SK-N-SH (cell line): ENCODE results near the gene ZG16. TPM values are rescaled to one million over a fixed set of nuclear protein-coding genes. Genes with fewer than 3 reads are reported as not detected.

ENCODE experiments used
- CTCF ChIA-PET: fragments of 300-600, 350-600 bp; formaldehyde crosslinking; extraction: SDS; loops from one replicate; lab custom pipeline; 2021; lab: Yijun Ruan, JAX
- POLR2A ChIA-PET: fragments of 350-600 bp; sonication (Branson Sonifier 250); formaldehyde crosslinking; extraction: SDS; loops from one replicate; lab custom pipeline; 2020; ENCODE audit warnings: antibody characterized with exemption, inconsistent platforms; lab: Yijun Ruan, JAX
- DNase-seq: peaks from one replicate; pipeline ENCODE4 v3.0.0; 2012
- H2AFZ ChIP-seq: fragments of 200-600 bp; sonication (generic); 2 replicates; pipeline ENCODE4 v1.8.1; 2016; ENCODE audit warnings: antibody characterized with exemption, mild to moderate bottlenecking, low read depth
- H3F3A ChIP-seq: fragments of 200-600 bp; sonication (generic); replicated peaks from 2 replicates; pipeline ENCODE3; 2016; ENCODE audit warnings: antibody characterized with exemption, mild to moderate bottlenecking; ENCODE audit not compliant: insufficient read depth
- H3K27ac ChIP-seq, 2 experiments: fragments of 200-500 bp in 1 of 2; fragments of 200-600 bp in 1 of 2; sonication (Bioruptor generic) in 1 of 2; sonication (generic), shearing (Covaris generic) in 1 of 2; 2 replicates each; pipeline versions ENCODE4 v1.5.1 to v1.6.1; 2014 to 2016; ENCODE audit warnings: low read depth in 2 of 2, inconsistent platforms in 1 of 2, low read length in 1 of 2, mild to moderate bottlenecking in 1 of 2, mixed read lengths in 1 of 2
- H3K27me3 ChIP-seq: fragments of 200-600 bp; sonication (generic), shearing (Covaris generic); 2 replicates; pipeline ENCODE4 v1.6.1; 2016; ENCODE audit warnings: mixed run types; ENCODE audit not compliant: insufficient read depth
- H3K36me3 ChIP-seq, 2 experiments: fragments of 200-500 bp in 1 of 2; fragments of 200-600 bp in 1 of 2; sonication (Bioruptor generic) in 1 of 2; sonication (generic) in 1 of 2; replicated peaks in 1 of 2; 2 replicates each; pipeline versions ENCODE3 to v1.5.1; 2014 to 2016; ENCODE audit warnings: low read length in 1 of 2, mild to moderate bottlenecking in 1 of 2; ENCODE audit not compliant: insufficient read depth in 2 of 2, control insufficient read depth in 1 of 2
- H3K4me1 ChIP-seq, 2 experiments: fragments of 200-500 bp in 1 of 2; fragments of 200-600 bp in 1 of 2; sonication (Bioruptor generic) in 1 of 2; sonication (generic), shearing (Covaris generic) in 1 of 2; 2 replicates each; pipeline versions ENCODE4 v1.5.1 to v1.6.1; 2014 to 2016; ENCODE audit warnings: low read depth in 1 of 2, low read length in 1 of 2, mixed run types in 1 of 2; ENCODE audit not compliant: insufficient read depth in 2 of 2, control insufficient read depth in 1 of 2
- H3K4me2 ChIP-seq: fragments of 200-600 bp; sonication (generic), shearing (Covaris generic); 2 replicates; pipeline ENCODE4 v1.6.1; 2017; ENCODE audit warnings: mixed run types
- H3K4me3 ChIP-seq, 2 experiments: fragments of 200-500 bp in 1 of 2; fragments of 200-600 bp in 1 of 2; sonication (Bioruptor generic) in 1 of 2; sonication (generic), shearing (Covaris generic) in 1 of 2; 2 replicates each; pipeline versions ENCODE4 v1.5.1 to v1.8.1; 2014 to 2016; ENCODE audit warnings: low read depth in 2 of 2, inconsistent platforms in 1 of 2, low read length in 1 of 2, mild to moderate bottlenecking in 1 of 2, mixed read lengths in 1 of 2, moderate library complexity in 1 of 2
- H3K79me2 ChIP-seq: fragments of 200-600 bp; sonication (generic); 2 replicates; pipeline ENCODE4 v1.8.1; 2017; ENCODE audit warnings: mild to moderate bottlenecking; ENCODE audit not compliant: insufficient read depth
- H3K9ac ChIP-seq: fragments of 200-600 bp; sonication (generic); 2 replicates; pipeline ENCODE4 v1.6.1; 2017; ENCODE audit warnings: mixed run types
- H3K9me2 ChIP-seq: fragments of 200-600 bp; sonication (generic); 2 replicates; pipeline ENCODE4 v1.6.1; 2017; ENCODE audit warnings: mixed run types
- H3K9me3 ChIP-seq: fragments of 200-600 bp; sonication (generic); 2 replicates; pipeline ENCODE4 v1.6.1; 2017; ENCODE audit warnings: mixed run types, mild to moderate bottlenecking, moderate library complexity
- H4K20me1 ChIP-seq: fragments of 200-600 bp; sonication (generic); 2 replicates; pipeline ENCODE4 v1.6.1; 2017; ENCODE audit warnings: mild to moderate bottlenecking, mixed run types; ENCODE audit not compliant: insufficient read depth
- CHD2 ChIP-seq: fragments of 150-350 bp; IDR thresholded peaks from 2 replicates; pipeline ENCODE4 v1.6.1; 2018; ENCODE audit warnings: low read length; ENCODE audit not compliant: partially characterized antibody
- FOXJ3 ChIP-seq: sonication (generic); formaldehyde crosslinking; IDR thresholded peaks from 2 replicates; pipeline ENCODE4 v1.5.1; 2020; ENCODE audit warnings: mild to moderate bottlenecking, missing genetic modification reagents
- MAX ChIP-seq: IDR thresholded peaks from 2 replicates; pipeline ENCODE4 v1.4.0; 2012; ENCODE audit warnings: low read depth
- MEF2A ChIP-seq: IDR thresholded peaks from 2 replicates; pipeline ENCODE4 v1.4.0; 2012; ENCODE audit warnings: low read depth, borderline replicate concordance
- NFIC ChIP-seq: IDR thresholded peaks from 2 replicates; pipeline ENCODE4 v1.4.0; 2012; ENCODE audit warnings: borderline replicate concordance
- NRF1 ChIP-seq: IDR thresholded peaks from 2 replicates; pipeline ENCODE4 v1.6.1; 2012; ENCODE audit warnings: low read depth, mild to moderate bottlenecking, low read length
- POLR2AphosphoS5 ChIP-seq: IDR thresholded peaks from 2 replicates; pipeline ENCODE4 v1.6.1; 2012; ENCODE audit warnings: low read depth, low read length
- REST ChIP-seq: IDR thresholded peaks from 2 replicates; pipeline ENCODE4 v1.6.1; 2012; ENCODE audit warnings: mild to moderate bottlenecking, low read depth, low read length, moderate library complexity
- USF1 ChIP-seq: IDR thresholded peaks from 2 replicates; pipeline ENCODE4 v1.4.0; 2012; ENCODE audit warnings: low read depth, borderline replicate concordance
- YY1 ChIP-seq: IDR thresholded peaks from 2 replicates; pipeline ENCODE4 v1.4.0; 2012; ENCODE audit warnings: low read depth, mild to moderate bottlenecking
- ZBTB33 ChIP-seq: IDR thresholded peaks from 2 replicates; pipeline ENCODE4 v1.4.0; 2012; ENCODE audit warnings: low read depth, borderline replicate concordance
- WGBS: methylation state at CpG from one replicate; pipeline ENCODE4 v1.1.6; 2017; ENCODE audit warnings: low lambda C conversion rate; 5-methylcytosine and 5-hydroxymethylcytosine counted together
- polyA plus RNA-seq, 3 experiments: library from polyadenylated mRNA; depleted of rRNA; stranded (reverse); fragments of >200 nt; gene quantifications; 2 replicates each; pipeline ENCODE4 v1.2.3, GENCODE V29; 2012

Gene ZG16
- polyA plus RNA-seq, 1 of the 3 experiments (the other 2 are of a cell fraction) = not detected

- POLR2A ChIA-PET = interaction anchor here (0.6 to 1.4 kb wide), 5 partner anchors 10 to 81 kb away, joined by 3 to 4 read pairs (median 3); no protein-coding TSS in a partner anchor
- H3K36me3 ChIP-seq = peaks cover 6 to 19% of the 10 kb centered on the region in 2 experiments
- H4K20me1 ChIP-seq = no peaks in the 10 kb centered on the region
- peak overlapping the region; percentile 86 for H3K4me2 ChIP-seq
- H3K9me3 ChIP-seq = no peaks in the 10 kb centered on the region
- H3K79me2 ChIP-seq = peaks cover 84% of the 10 kb centered on the region
- CTCF ChIA-PET = interaction anchor here (1.0 to 14.0 kb wide), 7 partner anchors 13 to 229 kb away, joined by 3 to 129 read pairs (median 6); partner anchors contain the start of gene KIF22
- H3K9ac ChIP-seq = peak overlapping the region; percentile 72
- H3K27me3 ChIP-seq = no peaks in the 10 kb centered on the region
- peaks cover 36 to 37% of the 10 kb centered on the region in 2 experiments; a peak in 3 of 4 replicates for H3K4me1 ChIP-seq
- WGBS = 35% methylated on average over 6 of the region's 11 CpGs
- peak; percentile 78 for TF ChIP-seq USF1
- no peak for TF ChIP-seq NFIC
- no peak for TF ChIP-seq MEF2A
- TF ChIP-seq POLR2AphosphoS5 = peak; percentile 20; the same call in 1 of the 2 replicates
- no peak for TF ChIP-seq MAX
- TF ChIP-seq CHD2 = no peak
- TF ChIP-seq FOXJ3 (CRISPR knock-in tag) = no peak
- no peak for TF ChIP-seq ZBTB33
- no peak for TF ChIP-seq NRF1
- no peak for TF ChIP-seq REST
- TF ChIP-seq YY1 = no peak
- TF ChIP-seq, all 33 proteins: peak for 2
- Histone ChIP-seq H3K4me3 (peak overlapping the region; percentile 59 to 93), H3K27ac (peak overlapping the region; percentile 74 to 97), H2AFZ (no peak overlapping the region), H3K9me2 (no peaks in the 10 kb centered on the region), H3F3A (peaks cover 60% of the 10 kb centered on the region)
- no peak for DNase-seq
These were observed 42.9 kb downstream of the ZG16 start for GRCh38 chr16:29820730-29821642.
